HEK293 (cell line): ENCODE measurements around the gene ATP8A2.

Source experiments
- GLI2 ChIP-seq: fragments of 450-650 bp; formaldehyde crosslinking; IDR thresholded peaks from 2 replicates; pipeline ENCODE4; 2017; ENCODE audit warnings: missing biosample characterization, missing genetic modification characterization, low read depth, borderline replicate concordance
- ZNF324 ChIP-seq: fragments of 450-650 bp; formaldehyde crosslinking; IDR thresholded peaks from 2 replicates; pipeline ENCODE4 v1.5.1; 2016; ENCODE audit warnings: missing biosample characterization, missing genetic modification characterization
- ZNF473 ChIP-seq: fragments of 450-650 bp; formaldehyde crosslinking; IDR thresholded peaks from 2 replicates; pipeline ENCODE4 v1.5.1; 2017; ENCODE audit warnings: missing biosample characterization, missing genetic modification characterization
- ZNF658 ChIP-seq: fragments of 450-650 bp; formaldehyde crosslinking; IDR thresholded peaks from 2 replicates; pipeline ENCODE4; 2016; ENCODE audit warnings: missing biosample characterization, missing genetic modification characterization
- TF ChIP-seq, protein P1 (sequence below): fragments of 450-650 bp; formaldehyde crosslinking; IDR thresholded peaks from 2 replicates; pipeline ENCODE4 v1.5.1; 2016; ENCODE audit warnings: missing biosample characterization, missing genetic modification characterization
- TF ChIP-seq, protein P2 (sequence below): fragments of 450-650 bp; formaldehyde crosslinking; IDR thresholded peaks from 2 replicates; pipeline ENCODE4 v1.5.1; 2016; ENCODE audit warnings: missing biosample characterization, missing genetic modification characterization
- TF ChIP-seq, protein P3 (sequence below): fragments of 450-650 bp; formaldehyde crosslinking; IDR thresholded peaks from 2 replicates; pipeline ENCODE4 v1.5.1; 2016; ENCODE audit warnings: missing biosample characterization, missing genetic modification characterization
- TF ChIP-seq, protein P4 (sequence below): fragments of 450-650 bp; formaldehyde crosslinking; IDR thresholded peaks from 2 replicates; pipeline ENCODE4 v1.5.1; 2016; ENCODE audit warnings: missing biosample characterization, missing genetic modification characterization
- TF ChIP-seq, protein P5 (sequence below): fragments of 450-650 bp; formaldehyde crosslinking; IDR thresholded peaks from 2 replicates; pipeline ENCODE4 v1.5.1; 2016; ENCODE audit warnings: missing biosample characterization, missing genetic modification characterization
- TF ChIP-seq, protein P6 (sequence below): fragments of 450-650 bp; formaldehyde crosslinking; IDR thresholded peaks from 2 replicates; pipeline ENCODE4 v1.5.1; 2016; ENCODE audit warnings: missing biosample characterization, missing genetic modification characterization
- TF ChIP-seq, protein P7 (sequence below): fragments of 450-650 bp; formaldehyde crosslinking; IDR thresholded peaks from 2 replicates; pipeline ENCODE4 v1.5.1; 2017; ENCODE audit warnings: missing biosample characterization, missing genetic modification characterization
- TF ChIP-seq, protein P8 (sequence below): fragments of 450-650 bp; formaldehyde crosslinking; optimal IDR thresholded peaks from 2 replicates; pipeline ENCODE3; 2016; ENCODE audit warnings: missing biosample characterization, mild to moderate bottlenecking, missing genetic modification characterization

DNA sequence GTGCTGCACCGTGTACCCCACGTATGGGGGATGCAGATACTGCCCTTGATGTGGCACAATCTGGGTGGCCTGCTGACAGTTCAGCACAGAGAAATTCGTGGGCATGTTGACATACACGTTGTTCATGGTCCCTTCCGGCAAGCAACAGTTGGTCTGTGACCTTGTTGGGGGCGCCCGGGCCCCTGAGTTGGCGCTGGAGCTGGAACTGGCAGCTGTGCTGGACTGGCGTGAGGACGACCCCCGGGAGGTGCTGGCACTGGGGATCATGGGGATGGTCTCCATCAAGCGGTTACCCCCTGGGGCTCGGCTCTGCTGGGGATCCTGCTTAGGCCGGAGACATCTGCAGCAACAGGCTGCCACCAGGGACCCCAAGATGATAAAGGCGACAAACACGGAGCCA lies 674.9 kb downstream of the ATP8A2 start:
- TF ChIP-seq ZNF473 (tag by site-specific recombination) = no peak
- TF ChIP-seq, protein P1, sequence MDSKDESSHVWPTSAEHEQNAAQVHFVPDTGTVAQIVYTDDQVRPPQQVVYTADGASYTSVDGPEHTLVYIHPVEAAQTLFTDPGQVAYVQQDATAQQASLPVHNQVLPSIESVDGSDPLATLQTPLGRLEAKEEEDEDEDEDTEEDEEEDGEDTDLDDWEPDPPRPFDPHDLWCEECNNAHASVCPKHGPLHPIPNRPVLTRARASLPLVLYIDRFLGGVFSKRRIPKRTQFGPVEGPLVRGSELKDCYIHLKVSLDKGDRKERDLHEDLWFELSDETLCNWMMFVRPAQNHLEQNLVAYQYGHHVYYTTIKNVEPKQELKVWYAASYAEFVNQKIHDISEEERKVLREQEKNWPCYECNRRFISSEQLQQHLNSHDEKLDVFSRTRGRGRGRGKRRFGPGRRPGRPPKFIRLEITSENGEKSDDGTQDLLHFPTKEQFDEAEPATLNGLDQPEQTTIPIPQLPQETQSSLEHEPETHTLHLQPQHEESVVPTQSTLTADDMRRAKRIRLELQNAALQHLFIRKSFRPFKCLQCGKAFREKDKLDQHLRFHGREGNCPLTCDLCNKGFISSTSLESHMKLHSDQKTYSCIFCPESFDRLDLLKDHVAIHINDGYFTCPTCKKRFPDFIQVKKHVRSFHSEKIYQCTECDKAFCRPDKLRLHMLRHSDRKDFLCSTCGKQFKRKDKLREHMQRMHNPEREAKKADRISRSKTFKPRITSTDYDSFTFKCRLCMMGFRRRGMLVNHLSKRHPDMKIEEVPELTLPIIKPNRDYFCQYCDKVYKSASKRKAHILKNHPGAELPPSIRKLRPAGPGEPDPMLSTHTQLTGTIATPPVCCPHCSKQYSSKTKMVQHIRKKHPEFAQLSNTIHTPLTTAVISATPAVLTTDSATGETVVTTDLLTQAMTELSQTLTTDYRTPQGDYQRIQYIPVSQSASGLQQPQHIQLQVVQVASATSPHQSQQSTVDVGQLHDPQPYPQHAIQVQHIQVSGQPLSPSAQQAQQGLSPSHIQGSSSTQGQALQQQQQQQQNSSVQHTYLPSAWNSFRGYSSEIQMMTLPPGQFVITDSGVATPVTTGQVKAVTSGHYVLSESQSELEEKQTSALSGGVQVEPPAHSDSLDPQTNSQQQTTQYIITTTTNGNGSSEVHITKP (tag by site-specific recombination) = no peak
- TF ChIP-seq, protein P2, sequence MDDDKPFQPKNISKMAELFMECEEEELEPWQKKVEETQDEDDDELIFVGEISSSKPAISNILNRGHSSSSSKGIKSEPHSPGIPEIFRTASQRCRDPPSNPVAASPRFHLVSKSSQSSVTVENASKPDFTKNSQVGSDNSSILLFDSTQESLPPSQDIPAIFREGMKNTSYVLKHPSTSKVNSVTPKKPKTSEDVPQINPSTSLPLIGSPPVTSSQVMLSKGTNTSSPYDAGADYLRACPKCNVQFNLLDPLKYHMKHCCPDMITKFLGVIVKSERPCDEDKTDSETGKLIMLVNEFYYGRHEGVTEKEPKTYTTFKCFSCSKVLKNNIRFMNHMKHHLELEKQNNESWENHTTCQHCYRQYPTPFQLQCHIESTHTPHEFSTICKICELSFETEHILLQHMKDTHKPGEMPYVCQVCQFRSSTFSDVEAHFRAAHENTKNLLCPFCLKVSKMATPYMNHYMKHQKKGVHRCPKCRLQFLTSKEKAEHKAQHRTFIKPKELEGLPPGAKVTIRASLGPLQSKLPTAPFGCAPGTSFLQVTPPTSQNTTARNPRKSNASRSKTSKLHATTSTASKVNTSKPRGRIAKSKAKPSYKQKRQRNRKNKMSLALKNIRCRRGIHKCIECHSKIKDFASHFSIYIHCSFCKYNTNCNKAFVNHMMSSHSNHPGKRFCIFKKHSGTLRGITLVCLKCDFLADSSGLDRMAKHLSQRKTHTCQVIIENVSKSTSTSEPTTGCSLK = no peak
- no peak for TF ChIP-seq ZNF324 (tag by site-specific recombination)
- no peak for TF ChIP-seq GLI2
- TF ChIP-seq, protein P3, sequence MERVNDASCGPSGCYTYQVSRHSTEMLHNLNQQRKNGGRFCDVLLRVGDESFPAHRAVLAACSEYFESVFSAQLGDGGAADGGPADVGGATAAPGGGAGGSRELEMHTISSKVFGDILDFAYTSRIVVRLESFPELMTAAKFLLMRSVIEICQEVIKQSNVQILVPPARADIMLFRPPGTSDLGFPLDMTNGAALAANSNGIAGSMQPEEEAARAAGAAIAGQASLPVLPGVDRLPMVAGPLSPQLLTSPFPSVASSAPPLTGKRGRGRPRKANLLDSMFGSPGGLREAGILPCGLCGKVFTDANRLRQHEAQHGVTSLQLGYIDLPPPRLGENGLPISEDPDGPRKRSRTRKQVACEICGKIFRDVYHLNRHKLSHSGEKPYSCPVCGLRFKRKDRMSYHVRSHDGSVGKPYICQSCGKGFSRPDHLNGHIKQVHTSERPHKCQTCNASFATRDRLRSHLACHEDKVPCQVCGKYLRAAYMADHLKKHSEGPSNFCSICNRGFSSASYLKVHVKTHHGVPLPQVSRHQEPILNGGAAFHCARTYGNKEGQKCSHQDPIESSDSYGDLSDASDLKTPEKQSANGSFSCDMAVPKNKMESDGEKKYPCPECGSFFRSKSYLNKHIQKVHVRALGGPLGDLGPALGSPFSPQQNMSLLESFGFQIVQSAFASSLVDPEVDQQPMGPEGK = no peak
- TF ChIP-seq, protein P4, sequence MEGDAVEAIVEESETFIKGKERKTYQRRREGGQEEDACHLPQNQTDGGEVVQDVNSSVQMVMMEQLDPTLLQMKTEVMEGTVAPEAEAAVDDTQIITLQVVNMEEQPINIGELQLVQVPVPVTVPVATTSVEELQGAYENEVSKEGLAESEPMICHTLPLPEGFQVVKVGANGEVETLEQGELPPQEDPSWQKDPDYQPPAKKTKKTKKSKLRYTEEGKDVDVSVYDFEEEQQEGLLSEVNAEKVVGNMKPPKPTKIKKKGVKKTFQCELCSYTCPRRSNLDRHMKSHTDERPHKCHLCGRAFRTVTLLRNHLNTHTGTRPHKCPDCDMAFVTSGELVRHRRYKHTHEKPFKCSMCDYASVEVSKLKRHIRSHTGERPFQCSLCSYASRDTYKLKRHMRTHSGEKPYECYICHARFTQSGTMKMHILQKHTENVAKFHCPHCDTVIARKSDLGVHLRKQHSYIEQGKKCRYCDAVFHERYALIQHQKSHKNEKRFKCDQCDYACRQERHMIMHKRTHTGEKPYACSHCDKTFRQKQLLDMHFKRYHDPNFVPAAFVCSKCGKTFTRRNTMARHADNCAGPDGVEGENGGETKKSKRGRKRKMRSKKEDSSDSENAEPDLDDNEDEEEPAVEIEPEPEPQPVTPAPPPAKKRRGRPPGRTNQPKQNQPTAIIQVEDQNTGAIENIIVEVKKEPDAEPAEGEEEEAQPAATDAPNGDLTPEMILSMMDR (tag by site-specific recombination) = no peak
- TF ChIP-seq ZNF658 (tag by site-specific recombination) = no peak
- TF ChIP-seq, protein P5, sequence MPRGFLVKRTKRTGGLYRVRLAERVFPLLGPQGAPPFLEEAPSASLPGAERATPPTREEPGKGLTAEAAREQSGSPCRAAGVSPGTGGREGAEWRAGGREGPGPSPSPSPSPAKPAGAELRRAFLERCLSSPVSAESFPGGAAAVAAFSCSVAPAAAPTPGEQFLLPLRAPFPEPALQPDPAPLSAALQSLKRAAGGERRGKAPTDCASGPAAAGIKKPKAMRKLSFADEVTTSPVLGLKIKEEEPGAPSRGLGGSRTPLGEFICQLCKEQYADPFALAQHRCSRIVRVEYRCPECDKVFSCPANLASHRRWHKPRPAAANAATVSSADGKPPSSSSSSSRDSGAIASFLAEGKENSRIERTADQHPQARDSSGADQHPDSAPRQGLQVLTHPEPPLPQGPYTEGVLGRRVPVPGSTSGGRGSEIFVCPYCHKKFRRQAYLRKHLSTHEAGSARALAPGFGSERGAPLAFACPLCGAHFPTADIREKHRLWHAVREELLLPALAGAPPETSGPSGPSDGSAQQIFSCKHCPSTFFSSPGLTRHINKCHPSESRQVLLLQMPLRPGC (tag by site-specific recombination) = no peak
- TF ChIP-seq, protein P6, sequence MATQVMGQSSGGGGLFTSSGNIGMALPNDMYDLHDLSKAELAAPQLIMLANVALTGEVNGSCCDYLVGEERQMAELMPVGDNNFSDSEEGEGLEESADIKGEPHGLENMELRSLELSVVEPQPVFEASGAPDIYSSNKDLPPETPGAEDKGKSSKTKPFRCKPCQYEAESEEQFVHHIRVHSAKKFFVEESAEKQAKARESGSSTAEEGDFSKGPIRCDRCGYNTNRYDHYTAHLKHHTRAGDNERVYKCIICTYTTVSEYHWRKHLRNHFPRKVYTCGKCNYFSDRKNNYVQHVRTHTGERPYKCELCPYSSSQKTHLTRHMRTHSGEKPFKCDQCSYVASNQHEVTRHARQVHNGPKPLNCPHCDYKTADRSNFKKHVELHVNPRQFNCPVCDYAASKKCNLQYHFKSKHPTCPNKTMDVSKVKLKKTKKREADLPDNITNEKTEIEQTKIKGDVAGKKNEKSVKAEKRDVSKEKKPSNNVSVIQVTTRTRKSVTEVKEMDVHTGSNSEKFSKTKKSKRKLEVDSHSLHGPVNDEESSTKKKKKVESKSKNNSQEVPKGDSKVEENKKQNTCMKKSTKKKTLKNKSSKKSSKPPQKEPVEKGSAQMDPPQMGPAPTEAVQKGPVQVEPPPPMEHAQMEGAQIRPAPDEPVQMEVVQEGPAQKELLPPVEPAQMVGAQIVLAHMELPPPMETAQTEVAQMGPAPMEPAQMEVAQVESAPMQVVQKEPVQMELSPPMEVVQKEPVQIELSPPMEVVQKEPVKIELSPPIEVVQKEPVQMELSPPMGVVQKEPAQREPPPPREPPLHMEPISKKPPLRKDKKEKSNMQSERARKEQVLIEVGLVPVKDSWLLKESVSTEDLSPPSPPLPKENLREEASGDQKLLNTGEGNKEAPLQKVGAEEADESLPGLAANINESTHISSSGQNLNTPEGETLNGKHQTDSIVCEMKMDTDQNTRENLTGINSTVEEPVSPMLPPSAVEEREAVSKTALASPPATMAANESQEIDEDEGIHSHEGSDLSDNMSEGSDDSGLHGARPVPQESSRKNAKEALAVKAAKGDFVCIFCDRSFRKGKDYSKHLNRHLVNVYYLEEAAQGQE (tag by site-specific recombination) = no peak
- TF ChIP-seq, protein P7, sequence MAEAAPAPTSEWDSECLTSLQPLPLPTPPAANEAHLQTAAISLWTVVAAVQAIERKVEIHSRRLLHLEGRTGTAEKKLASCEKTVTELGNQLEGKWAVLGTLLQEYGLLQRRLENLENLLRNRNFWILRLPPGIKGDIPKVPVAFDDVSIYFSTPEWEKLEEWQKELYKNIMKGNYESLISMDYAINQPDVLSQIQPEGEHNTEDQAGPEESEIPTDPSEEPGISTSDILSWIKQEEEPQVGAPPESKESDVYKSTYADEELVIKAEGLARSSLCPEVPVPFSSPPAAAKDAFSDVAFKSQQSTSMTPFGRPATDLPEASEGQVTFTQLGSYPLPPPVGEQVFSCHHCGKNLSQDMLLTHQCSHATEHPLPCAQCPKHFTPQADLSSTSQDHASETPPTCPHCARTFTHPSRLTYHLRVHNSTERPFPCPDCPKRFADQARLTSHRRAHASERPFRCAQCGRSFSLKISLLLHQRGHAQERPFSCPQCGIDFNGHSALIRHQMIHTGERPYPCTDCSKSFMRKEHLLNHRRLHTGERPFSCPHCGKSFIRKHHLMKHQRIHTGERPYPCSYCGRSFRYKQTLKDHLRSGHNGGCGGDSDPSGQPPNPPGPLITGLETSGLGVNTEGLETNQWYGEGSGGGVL (tag by site-specific recombination) = no peak
- TF ChIP-seq, protein P8, sequence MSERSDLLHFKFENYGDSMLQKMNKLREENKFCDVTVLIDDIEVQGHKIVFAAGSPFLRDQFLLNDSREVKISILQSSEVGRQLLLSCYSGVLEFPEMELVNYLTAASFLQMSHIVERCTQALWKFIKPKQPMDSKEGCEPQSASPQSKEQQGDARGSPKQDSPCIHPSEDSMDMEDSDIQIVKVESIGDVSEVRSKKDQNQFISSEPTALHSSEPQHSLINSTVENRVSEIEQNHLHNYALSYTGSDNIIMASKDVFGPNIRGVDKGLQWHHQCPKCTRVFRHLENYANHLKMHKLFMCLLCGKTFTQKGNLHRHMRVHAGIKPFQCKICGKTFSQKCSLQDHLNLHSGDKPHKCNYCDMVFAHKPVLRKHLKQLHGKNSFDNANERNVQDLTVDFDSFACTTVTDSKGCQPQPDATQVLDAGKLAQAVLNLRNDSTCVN (tag by site-specific recombination) = no peak
